ENCODE data around the gene PRLHR.

DNA sequence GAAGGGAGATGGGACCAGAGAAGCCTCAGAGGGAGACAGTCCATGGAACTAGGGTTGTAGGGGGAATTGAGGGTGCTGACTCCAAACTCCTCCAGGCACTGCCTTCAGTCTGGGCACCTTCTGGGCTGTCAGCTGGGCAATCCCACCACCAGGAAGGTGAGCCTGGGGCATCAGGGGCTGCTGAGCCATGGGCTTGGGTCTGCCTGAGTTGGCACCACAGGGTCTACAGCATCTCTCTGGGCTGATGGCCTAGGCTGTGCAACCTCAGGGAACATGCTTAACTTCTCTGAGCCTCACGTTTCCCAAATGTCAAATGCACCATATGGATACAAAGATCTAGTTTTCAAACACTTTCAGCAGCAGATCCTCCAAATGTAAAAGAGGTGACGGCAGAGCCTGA lies 46.8 kb upstream of the PRLHR start:
- TF ChIP-seq, protein P1, sequence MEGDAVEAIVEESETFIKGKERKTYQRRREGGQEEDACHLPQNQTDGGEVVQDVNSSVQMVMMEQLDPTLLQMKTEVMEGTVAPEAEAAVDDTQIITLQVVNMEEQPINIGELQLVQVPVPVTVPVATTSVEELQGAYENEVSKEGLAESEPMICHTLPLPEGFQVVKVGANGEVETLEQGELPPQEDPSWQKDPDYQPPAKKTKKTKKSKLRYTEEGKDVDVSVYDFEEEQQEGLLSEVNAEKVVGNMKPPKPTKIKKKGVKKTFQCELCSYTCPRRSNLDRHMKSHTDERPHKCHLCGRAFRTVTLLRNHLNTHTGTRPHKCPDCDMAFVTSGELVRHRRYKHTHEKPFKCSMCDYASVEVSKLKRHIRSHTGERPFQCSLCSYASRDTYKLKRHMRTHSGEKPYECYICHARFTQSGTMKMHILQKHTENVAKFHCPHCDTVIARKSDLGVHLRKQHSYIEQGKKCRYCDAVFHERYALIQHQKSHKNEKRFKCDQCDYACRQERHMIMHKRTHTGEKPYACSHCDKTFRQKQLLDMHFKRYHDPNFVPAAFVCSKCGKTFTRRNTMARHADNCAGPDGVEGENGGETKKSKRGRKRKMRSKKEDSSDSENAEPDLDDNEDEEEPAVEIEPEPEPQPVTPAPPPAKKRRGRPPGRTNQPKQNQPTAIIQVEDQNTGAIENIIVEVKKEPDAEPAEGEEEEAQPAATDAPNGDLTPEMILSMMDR (IDR thresholded peaks at IDR 0.05 in 4 of 5, conservative IDR thresholded peaks at IDR 0.05 in 1 of 5) = no peak
- no peak for TF ChIP-seq POLR2A (IDR thresholded peaks at IDR 0.05)
